NCI-H69 (cell line): ENCODE data around the gene CSNK1A1L.
A peak's percentile ranks its signal among the peaks of the same experiment; 100 is the strongest.

Experiments used
- DNase-seq: peaks from one replicate; lab custom pipeline; 2025; lab: John Stamatoyannopoulos, UW

Gene CSNK1A1L

GRCh38 chr13:37106642-37107041 lies 1.2 kb upstream of the CSNK1A1L start:
- peak; percentile 3 for DNase-seq

GRCh38 chr13:37102896-37103295 lies 2.6 kb downstream of the CSNK1A1L start:
- no peak for DNase-seq

DNA sequence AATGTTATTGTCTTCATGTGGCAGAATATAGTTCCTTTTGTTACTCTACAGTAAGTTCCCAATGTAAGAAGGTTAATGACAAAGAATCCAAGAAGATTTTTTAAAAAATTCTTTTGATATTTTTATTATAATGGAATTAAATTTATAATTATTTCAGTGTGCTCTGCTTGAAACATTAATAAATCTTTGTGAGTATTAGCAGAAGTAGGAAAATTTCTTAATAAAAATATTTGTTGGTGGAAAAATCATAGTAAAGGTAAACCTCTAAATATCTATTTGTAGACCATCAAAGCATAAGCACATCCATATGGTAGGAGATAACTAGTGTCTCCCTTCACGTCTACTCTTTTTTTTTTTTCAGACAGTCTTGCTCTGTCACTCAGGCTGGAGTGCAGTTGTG lies 4.3 kb downstream of the CSNK1A1L start:
- DNase-seq = no peak

DNA sequence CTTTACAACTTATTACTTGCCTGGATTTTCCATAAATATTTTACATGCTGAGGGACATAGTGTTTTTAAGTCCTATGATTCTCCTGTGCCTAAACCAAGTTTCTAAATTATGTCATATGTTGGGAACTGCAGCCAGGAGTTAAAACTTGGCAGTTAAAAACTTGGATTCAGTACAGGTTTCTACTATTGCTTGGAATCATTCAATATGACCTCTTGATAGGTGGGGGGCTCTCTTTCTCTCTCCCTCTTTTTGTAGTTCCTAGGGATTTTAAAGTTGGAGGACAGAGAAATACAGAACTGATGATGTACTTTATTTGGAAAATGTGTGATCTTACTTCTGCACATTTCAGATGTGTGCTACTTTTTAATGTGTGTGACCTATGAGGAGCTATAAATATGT lies 4.7 kb downstream of the CSNK1A1L start:
- no peak for DNase-seq

DNA sequence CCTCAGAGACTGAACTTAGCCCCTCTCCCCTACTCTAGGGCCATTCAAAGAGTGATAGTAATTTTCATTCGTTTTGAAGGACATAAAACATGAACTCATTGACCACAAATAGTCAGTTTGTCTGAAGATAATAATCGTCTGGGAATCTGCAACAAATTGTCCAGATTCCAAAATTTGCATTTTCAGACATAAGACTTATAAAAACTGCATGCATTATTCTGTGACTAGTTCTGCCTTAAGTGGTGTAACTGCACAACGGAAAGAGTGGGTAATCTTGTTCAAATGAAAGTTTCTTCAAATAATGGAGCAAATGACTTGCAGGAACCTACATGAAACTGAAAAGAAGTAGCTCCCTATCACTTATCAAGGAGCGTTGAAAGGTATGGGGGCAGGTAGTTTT lies 8.4 kb downstream of the CSNK1A1L start:
- no peak for DNase-seq

DNA sequence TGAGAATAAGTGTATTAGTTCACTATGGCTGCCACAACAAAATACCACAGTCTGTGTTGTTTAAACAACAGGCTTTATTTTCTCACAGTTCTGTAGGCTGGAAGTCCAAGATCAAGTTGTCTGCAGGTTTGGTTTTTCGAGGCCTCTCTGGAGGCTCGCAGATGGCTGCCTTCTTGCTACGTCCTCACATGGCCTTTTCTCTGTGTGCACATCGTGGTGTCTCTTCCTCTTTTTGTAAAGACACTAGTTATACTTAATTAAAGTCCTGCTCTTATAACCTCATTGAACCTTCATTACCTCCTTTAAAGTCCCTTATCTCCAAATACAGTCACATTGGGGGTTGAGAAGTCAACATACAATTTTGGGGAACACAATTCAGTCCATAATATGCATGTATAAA lies 10.6 kb downstream of the CSNK1A1L start:
- no peak for DNase-seq

GRCh38 chr13:37094099-37094498 lies 11.4 kb downstream of the CSNK1A1L start:
- DNase-seq = no peak

- DNase-seq = no peak
Measured at GRCh38 chr13:37091835-37092234, 13.6 kb downstream of the CSNK1A1L start.

GRCh38 chr13:37090912-37091311 lies 14.6 kb downstream of the CSNK1A1L start:
- DNase-seq = no peak

- DNase-seq = no peak
Measured at GRCh38 chr13:37089495-37089894, 16.0 kb downstream of the CSNK1A1L start.

GRCh38 chr13:37087486-37087885 lies 18.0 kb downstream of the CSNK1A1L start:
- DNase-seq = no peak

- DNase-seq = no peak
Measured at GRCh38 chr13:37085606-37086005, 19.9 kb downstream of the CSNK1A1L start.

DNA sequence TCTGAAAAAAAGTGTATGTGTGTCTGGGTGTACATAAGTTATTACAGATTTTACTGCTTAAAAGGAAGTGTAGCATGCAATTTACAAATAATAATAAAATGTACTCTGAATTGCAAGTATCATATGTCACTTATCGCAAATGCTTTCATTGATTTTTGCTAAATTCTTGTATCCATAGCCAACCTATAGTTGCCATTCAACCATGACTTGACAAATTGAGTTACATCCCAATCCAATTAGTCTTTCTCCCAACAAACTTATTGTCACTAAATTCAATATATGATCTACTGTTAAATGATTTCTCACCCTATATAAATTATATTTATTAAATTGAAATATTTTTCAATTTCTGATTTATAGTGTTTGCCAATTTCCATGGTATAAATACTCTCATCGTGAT lies 28.6 kb downstream of the CSNK1A1L start:
- DNase-seq = no peak

DNA sequence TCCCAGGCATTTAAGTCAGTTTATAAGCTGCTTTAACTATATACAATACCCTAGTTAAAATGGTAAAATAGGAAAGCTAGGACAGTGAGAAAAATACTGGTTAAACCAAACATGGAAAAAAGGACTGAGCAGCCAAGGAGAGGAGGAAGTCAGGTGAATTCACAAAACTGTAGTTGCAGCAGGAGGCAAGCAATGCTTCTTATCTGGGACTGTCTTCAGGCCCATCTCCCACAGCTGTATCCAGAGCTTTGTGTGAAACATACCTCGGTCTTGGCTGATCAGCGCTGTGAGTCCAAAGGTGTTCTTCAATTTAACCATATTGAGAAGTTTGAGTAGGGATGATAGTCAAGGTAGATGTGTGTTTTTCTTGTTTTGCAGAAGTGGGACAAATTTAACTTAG lies 30.3 kb downstream of the CSNK1A1L start:
- DNase-seq = no peak

DNA sequence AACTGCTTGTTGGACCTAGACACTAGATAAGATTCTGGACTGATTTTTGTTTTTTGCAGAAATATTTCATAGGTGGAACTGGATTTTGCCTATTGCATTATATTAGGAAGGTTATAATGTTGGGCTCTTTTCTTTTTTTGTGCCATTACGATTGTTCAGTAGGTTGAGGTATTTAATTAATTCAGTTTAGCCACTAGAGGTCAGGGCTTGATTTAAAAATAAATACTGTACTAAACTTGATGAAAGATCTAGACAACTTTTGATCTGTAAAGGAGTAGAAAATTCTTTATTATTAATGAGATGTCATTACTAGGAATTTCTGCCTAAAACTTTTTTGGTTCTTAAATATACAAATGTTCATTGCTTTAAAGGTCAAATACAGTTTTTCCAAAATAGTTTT lies 30.8 kb downstream of the CSNK1A1L start:
- DNase-seq = peak; percentile 48

DNA sequence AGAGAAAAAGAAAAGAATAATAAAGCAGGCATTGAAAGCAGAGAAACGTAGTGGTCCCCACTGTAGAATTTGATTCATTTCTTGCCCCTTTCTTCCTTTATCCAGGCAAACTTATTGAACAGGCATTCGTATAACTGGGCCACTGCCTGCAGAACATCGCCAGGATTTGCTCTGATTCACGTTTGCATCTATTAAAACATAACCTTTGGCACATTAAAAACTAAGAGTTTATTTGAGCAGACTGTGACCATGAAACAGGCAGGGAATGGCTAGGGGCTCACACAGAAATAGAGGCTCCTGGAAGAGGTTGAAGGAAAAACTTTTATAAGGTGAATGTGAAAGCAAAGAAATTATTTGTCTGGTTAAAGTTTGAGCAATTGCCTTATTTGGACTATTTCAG lies 33.4 kb downstream of the CSNK1A1L start:
- no peak for DNase-seq

- no peak for DNase-seq
Measured at GRCh38 chr13:37070956-37071355, 34.5 kb downstream of the CSNK1A1L start.

DNA sequence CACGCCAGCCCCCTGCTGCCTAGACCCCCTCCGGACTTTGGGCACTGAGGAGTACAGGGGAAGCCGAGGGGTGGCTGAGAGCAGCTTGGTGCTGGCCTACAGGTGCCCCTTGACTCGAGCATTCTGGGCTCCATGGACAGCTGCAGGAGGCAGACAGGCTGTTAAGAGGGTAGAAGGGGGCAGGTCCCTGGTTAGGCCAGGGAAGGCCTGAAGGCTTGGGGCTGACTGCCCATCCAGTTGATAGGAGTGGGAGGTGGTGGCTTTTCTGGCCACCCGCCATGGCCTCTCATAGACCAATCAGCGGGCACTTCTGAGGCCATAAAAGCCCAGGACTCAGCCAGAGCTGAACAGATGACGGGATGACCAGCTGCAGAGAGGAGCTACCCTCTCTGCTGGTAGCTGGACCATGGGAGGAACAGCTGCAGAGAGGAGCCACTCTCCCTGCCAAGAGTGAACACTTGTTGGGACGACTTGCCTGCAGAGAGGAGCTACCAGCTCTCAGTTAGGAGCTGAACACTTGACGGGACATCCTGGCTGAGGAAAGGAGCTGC lies 35.2 kb downstream of the CSNK1A1L start:
- no peak for DNase-seq

GRCh38 chr13:37069597-37070103 lies 35.8 kb downstream of the CSNK1A1L start:
- DNase-seq = peak; percentile 37

GRCh38 chr13:37068962-37069361 lies 36.5 kb downstream of the CSNK1A1L start:
- DNase-seq = peak; percentile 36

DNA sequence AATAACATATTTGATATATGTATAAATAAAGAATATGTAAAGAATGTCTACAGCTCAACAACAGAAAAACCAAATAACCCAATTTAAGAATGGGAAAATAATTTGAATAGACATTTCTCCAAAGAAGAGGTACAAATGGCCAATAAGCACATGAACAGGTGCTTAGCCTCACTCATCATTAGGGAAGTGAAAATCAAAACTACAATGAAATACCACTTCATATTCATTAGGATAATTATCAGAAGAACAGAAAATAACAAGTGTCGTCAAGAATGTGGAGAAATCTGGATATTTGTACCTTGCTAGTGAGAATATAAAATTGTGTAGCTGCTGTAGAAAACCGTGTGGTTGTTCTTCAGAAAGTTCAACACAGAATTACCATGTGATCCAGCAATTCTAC lies 37.6 kb downstream of the CSNK1A1L start:
- no peak for DNase-seq

GRCh38 chr13:37065890-37066526 lies 39.5 kb downstream of the CSNK1A1L start:
- DNase-seq = peak; percentile 3

DNA sequence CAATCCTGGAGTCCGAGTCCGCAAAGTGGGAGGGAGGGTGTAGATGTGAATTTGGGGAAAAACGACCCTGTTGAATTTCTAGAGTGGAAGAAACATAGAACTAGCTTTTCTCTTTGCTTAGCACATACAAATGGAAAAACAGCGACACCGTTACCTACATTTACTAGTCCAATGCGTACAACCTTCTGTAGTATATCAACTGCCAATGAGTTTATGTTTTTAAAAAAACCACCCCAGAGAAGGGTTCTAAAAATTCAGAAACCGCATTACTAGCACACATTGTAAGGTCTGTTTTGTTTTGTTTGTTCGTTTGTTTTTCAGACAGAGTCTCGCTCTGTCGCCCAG lies 45.6 kb downstream of the CSNK1A1L start:
- DNase-seq = no peak
